Measurements from ENCODE around the gene DSE. TPM values are rescaled to one million over a fixed set of nuclear protein-coding genes. Genes with fewer than 3 reads are reported as not detected.

The DSE gene
- total RNA-seq, 1 experiment from 2014 or later: 9.8 TPM

- Histone ChIP-seq H3K27me3 (ENCODE audit: low read length) (no peaks in the 10 kb centered on the region), H3K9me2 (replicated peaks; ENCODE audit: low read length) (no peaks in the 10 kb centered on the region), H3K36me3 (ENCODE audit: low read depth, low read length) (no peaks in the 10 kb centered on the region), H2AFZ (ENCODE audit: low read length) (no peak overlapping the region), H3K79me2 (ENCODE audit: low read length) (no peaks in the 10 kb centered on the region), H3F3A (ENCODE audit: low read length, unreplicated experiment) (peaks cover 5% of the 10 kb centered on the region), H3K4me2 (ENCODE audit: low read length) (no peak overlapping the region), H3K4me3 (ENCODE audit: low read length) (no peak overlapping the region), H4K20me1 (ENCODE audit: low read length) (no peaks in the 10 kb centered on the region), H3K9ac (ENCODE audit: low read length) (no peak overlapping the region), H3K9me3 (ENCODE audit: low read length) (no peaks in the 10 kb centered on the region), H3K4me1 (ENCODE audit: insufficient read depth, low read length) (peaks cover 27% of the 10 kb centered on the region), H3K27ac (ENCODE audit: low read length) (no peak overlapping the region)
- intact Hi-C loops (cut with micrococcal nuclease): loop anchor here (5.0 kb wide), 1 partner anchor 158 kb away; no protein-coding TSS in a partner anchor
- TF ChIP-seq EZH2phosphoT487 (IDR thresholded peaks at IDR 0.05; ENCODE audit: borderline replicate concordance, low read length) (no peak), CTCF (conservative IDR thresholded peaks at IDR 0.05; ENCODE audit: low read depth, low read length) (no peak), EZH2 (IDR thresholded peaks at IDR 0.05; ENCODE audit: low read length, unreplicated experiment) (no peak)
- DNase-seq: no peak
- POLR2A ChIA-PET (ENCODE audit: unreplicated experiment): no interaction called here
- no peak for ATAC-seq
- CTCF ChIA-PET: no interaction called here
- no TSS peak for BruUV-seq (replicated peaks)
Measured at GRCh38 chr6:116445102-116445501, 74.4 kb downstream of the DSE start.

GRCh38 chr6:116446399-116446798 is 75.7 kb downstream of the DSE start:
- intact Hi-C loops (cut with micrococcal nuclease): loop anchor here (5.0 kb wide), 1 partner anchor 159 kb away; no protein-coding TSS in a partner anchor
- H3K27me3 ChIP-seq (ENCODE audit: low read length): no peaks in the 10 kb centered on the region
- H3K9me2 ChIP-seq (replicated peaks; ENCODE audit: low read length): no peaks in the 10 kb centered on the region
- ATAC-seq (peak; percentile 61), DNase-seq (peak; percentile 52)
- H4K20me1 ChIP-seq (ENCODE audit: low read length): no peaks in the 10 kb centered on the region
- peak overlapping the region; percentile 9; the same call in 1 of the 2 replicates for H3K9ac ChIP-seq (ENCODE audit: low read length)
- H3K4me1 ChIP-seq (ENCODE audit: insufficient read depth, low read length): peaks cover 27% of the 10 kb centered on the region
- POLR2A ChIA-PET (ENCODE audit: unreplicated experiment): interaction anchor here (0.6 kb wide), 2 partner anchors 75 to 192 kb away, joined by 4 to 7 read pairs; no protein-coding TSS in a partner anchor
- no TSS peak for BruUV-seq (replicated peaks)
- peak overlapping the region; percentile 64 for H3K4me2 ChIP-seq (ENCODE audit: low read length)
- peak overlapping the region; percentile 80 for H3K27ac ChIP-seq (ENCODE audit: low read length)
- CTCF ChIA-PET: interaction anchor here (0.6 to 0.8 kb wide), 3 partner anchors 65 to 176 kb away, joined by 3 read pairs; partner anchors contain the start of gene CALHM5
- TF ChIP-seq EZH2 (IDR thresholded peaks at IDR 0.05; ENCODE audit: low read length, unreplicated experiment): no peak
- no peak for TF ChIP-seq CTCF (conservative IDR thresholded peaks at IDR 0.05; ENCODE audit: low read depth, low read length)
- TF ChIP-seq EZH2phosphoT487 (IDR thresholded peaks at IDR 0.05; ENCODE audit: borderline replicate concordance, low read length): no peak
- no peaks in the 10 kb centered on the region for H3K9me3 ChIP-seq (ENCODE audit: low read length)
- no peaks in the 10 kb centered on the region for H3K36me3 ChIP-seq (ENCODE audit: low read depth, low read length)
- peaks cover 5% of the 10 kb centered on the region for H3F3A ChIP-seq (ENCODE audit: low read length, unreplicated experiment)
- H2AFZ ChIP-seq (ENCODE audit: low read length): no peak overlapping the region
- 0 out of 2 replicates have a peak overlapping the region, but pooled peaks have one; percentile 15 for H3K4me3 ChIP-seq (ENCODE audit: low read length)
- H3K79me2 ChIP-seq (ENCODE audit: low read length): no peaks in the 10 kb centered on the region

GRCh38 chr6:116447052-116447451 is 76.3 kb downstream of the DSE start:
- ChIA-PET CTCF (interaction anchor here (0.6 to 0.8 kb wide), 3 partner anchors 64 to 177 kb away, joined by 3 read pairs; partner anchors contain the start of gene CALHM5), POLR2A (ENCODE audit: unreplicated experiment) (interaction anchor here (0.6 kb wide), 1 partner anchor 75 kb away, joined by 4 read pairs; no protein-coding TSS in a partner anchor)
- H3K79me2 ChIP-seq (ENCODE audit: low read length): no peaks in the 10 kb centered on the region
- no peaks in the 10 kb centered on the region for H3K9me3 ChIP-seq (ENCODE audit: low read length)
- no peaks in the 10 kb centered on the region for H4K20me1 ChIP-seq (ENCODE audit: low read length)
- H3K9ac ChIP-seq (ENCODE audit: low read length): peak overlapping the region; percentile 9
- BruUV-seq (replicated peaks): no TSS peak
- TF ChIP-seq EZH2phosphoT487 (IDR thresholded peaks at IDR 0.05; ENCODE audit: borderline replicate concordance, low read length) (no peak), CTCF (conservative IDR thresholded peaks at IDR 0.05; ENCODE audit: low read depth, low read length) (no peak), EZH2 (IDR thresholded peaks at IDR 0.05; ENCODE audit: low read length, unreplicated experiment) (no peak)
- no peaks in the 10 kb centered on the region for H3K9me2 ChIP-seq (replicated peaks; ENCODE audit: low read length)
- peak overlapping the region; percentile 64 for H3K4me2 ChIP-seq (ENCODE audit: low read length)
- no peaks in the 10 kb centered on the region for H3K36me3 ChIP-seq (ENCODE audit: low read depth, low read length)
- ATAC-seq: no peak
- peak overlapping the region; percentile 80 for H3K27ac ChIP-seq (ENCODE audit: low read length)
- peaks cover 5% of the 10 kb centered on the region for H3F3A ChIP-seq (ENCODE audit: low read length, unreplicated experiment)
- no peaks in the 10 kb centered on the region for H3K27me3 ChIP-seq (ENCODE audit: low read length)
- intact Hi-C loops (cut with micrococcal nuclease): loop anchor here (5.0 kb wide), 1 partner anchor 160 kb away; no protein-coding TSS in a partner anchor
- H2AFZ ChIP-seq (ENCODE audit: low read length): 0 out of 2 replicates have a peak overlapping the region, but pooled peaks have one; percentile 36
- peak overlapping the region; percentile 15; the same call in 1 of the 2 replicates for H3K4me3 ChIP-seq (ENCODE audit: low read length)
- peak; percentile 37 for DNase-seq
- peaks cover 27% of the 10 kb centered on the region for H3K4me1 ChIP-seq (ENCODE audit: insufficient read depth, low read length)

Measured in PC-3 (cell line).